ENCODE data around the gene NPHP4. TPM values are rescaled to one million over a fixed set of nuclear protein-coding genes. Genes with fewer than 3 reads are reported as not detected.
A peak's percentile ranks its signal among the peaks of the same experiment; 100 is the strongest.

The NPHP4 gene
- total and polyA plus RNA-seq, 9 of the 15 experiments (the other 6 are each of a cell fraction or from before 2014, with no cell fraction given), result 0.52 to 26.2 (median 6.7) TPM

DNA sequence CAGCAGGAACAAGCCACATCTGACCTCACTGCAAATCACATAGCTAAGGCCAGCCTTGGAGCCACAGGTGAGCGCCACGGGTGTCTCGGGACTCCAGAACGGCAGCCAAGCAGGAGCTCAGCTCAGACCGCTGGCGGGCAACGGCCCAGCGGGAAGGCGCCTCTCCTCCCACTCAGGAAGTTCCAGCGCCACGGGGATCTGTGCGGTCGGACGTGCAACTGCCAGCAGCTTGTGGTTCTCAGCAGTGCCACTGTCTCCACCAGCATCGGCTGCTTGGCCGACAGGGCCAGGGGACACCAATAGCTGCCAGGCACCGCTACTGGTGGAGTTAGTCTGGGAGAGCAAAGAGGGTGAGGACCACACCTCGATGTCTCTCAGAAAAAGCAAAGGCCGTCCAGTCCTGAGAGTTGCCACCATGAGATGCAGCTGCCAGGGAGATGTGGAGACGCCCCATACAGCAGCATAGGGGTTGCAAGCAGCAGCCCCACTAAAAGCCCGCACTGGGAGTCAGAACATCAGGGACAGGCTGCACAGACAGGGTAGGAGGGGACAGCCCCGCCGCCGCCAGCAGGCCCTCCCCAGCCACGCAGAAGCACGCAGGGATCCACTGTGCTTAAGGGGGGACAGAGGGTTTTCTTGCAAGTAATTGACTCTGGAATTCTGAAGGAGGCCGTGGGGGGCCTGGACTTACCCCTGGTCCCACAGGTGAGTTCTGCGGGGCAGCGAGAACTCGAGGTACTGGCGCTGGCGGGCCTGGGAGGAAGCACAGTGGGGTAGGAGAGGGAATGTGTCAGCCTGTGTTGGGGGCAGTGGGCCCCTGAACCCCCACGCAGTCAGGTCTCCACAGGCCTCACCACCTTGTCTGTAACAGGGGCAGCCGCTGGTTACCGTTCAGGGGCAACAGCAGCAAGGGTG is 83.5 kb downstream of the NPHP4 start:
- WGBS (ENCODE audit: insufficient coverage, low coverage, missing lambda C conversion rate), result 89% methylated on average over 30 of the region's 35 CpGs
- no peak overlapping the region for H3K27ac ChIP-seq (ENCODE audit: extremely low read depth, low read depth, low read length)
- H3K36me3 ChIP-seq (ENCODE audit: control insufficient read depth, insufficient read depth, low read length), result peaks cover 31% of the 10 kb centered on the region; the same call in 1 of the 3 replicates
- H3K4me3 ChIP-seq, result no peak overlapping the region
- no peak for ATAC-seq
- no peaks in the 10 kb centered on the region for H3K9me1 ChIP-seq (ENCODE audit: control insufficient read depth, insufficient read depth, low read length)
- H3K4me1 ChIP-seq (replicated peaks in 1 of 2; ENCODE audit: control insufficient read depth in 2 of 2, insufficient read depth in 2 of 2, low read length in 2 of 2), result peaks cover 0 to 25% of the 10 kb centered on the region in 2 experiments; a peak in 1 of 5 replicates
- H3K4me2 ChIP-seq (ENCODE audit: insufficient read depth, low read length), result no peak overlapping the region
- CTCF ChIA-PET (ENCODE audit: low intra/inter-chr PET ratio), result no interaction called here
- no peaks in the 10 kb centered on the region for H3K79me2 ChIP-seq (ENCODE audit: control insufficient read depth, insufficient read depth, low read length)
- H3K27me3 ChIP-seq (ENCODE audit: control insufficient read depth in 2 of 2, insufficient read depth in 2 of 2, low read length in 2 of 2), result no peaks in the 10 kb centered on the region
- no peak for FAIRE-seq
- no peaks in the 10 kb centered on the region for H3K9me3 ChIP-seq (replicated peaks; ENCODE audit: control insufficient read depth, insufficient read depth, low read depth, low read length)
- POLR2A ChIA-PET, result interaction anchor here (0.8 to 2.1 kb wide), 5 partner anchors 8 to 23 kb away, joined by 3 to 6 read pairs (median 4); no protein-coding TSS in a partner anchor
- intact Hi-C loops (cut with micrococcal nuclease) (no loop called here), in situ Hi-C loops (cut with MboI) (no loop called here)
- no peaks in the 10 kb centered on the region for H4K20me1 ChIP-seq (replicated peaks; ENCODE audit: control insufficient read depth, insufficient read depth, low read length)
- H2AFZ ChIP-seq (ENCODE audit: low read depth, low read length), result no peak overlapping the region
- no TSS peak for BruUV-seq (replicated peaks)
- no peak for DNase-seq (ENCODE audit: extremely low read depth in 1 of 4, low spot score in 3 of 4)
- no peak overlapping the region; a peak in 1 of 4 replicates for H3K9ac ChIP-seq (ENCODE audit: insufficient read depth in 1 of 2, low read depth in 2 of 2, low read length in 2 of 2)
- TF ChIP-seq, protein P1, sequence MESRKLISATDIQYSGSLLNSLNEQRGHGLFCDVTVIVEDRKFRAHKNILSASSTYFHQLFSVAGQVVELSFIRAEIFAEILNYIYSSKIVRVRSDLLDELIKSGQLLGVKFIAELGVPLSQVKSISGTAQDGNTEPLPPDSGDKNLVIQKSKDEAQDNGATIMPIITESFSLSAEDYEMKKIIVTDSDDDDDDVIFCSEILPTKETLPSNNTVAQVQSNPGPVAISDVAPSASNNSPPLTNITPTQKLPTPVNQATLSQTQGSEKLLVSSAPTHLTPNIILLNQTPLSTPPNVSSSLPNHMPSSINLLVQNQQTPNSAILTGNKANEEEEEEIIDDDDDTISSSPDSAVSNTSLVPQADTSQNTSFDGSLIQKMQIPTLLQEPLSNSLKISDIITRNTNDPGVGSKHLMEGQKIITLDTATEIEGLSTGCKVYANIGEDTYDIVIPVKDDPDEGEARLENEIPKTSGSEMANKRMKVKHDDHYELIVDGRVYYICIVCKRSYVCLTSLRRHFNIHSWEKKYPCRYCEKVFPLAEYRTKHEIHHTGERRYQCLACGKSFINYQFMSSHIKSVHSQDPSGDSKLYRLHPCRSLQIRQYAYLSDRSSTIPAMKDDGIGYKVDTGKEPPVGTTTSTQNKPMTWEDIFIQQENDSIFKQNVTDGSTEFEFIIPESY (CRISPR knock-in tag; IDR thresholded peaks at IDR 0.05), result peak; percentile 42; the same call in 1 of the 2 replicates
- TF ChIP-seq, protein P2, sequence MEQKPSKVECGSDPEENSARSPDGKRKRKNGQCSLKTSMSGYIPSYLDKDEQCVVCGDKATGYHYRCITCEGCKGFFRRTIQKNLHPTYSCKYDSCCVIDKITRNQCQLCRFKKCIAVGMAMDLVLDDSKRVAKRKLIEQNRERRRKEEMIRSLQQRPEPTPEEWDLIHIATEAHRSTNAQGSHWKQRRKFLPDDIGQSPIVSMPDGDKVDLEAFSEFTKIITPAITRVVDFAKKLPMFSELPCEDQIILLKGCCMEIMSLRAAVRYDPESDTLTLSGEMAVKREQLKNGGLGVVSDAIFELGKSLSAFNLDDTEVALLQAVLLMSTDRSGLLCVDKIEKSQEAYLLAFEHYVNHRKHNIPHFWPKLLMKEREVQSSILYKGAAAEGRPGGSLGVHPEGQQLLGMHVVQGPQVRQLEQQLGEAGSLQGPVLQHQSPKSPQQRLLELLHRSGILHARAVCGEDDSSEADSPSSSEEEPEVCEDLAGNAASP (IDR thresholded peaks at IDR 0.05), result no peak
- TF ChIP-seq CEBPG (CRISPR knock-in tag; IDR thresholded peaks at IDR 0.05) (no peak), CEBPG (tag; conservative IDR thresholded peaks at IDR 0.05 in 1 of 2, IDR thresholded peaks at IDR 0.05 in 1 of 2) (no peak), POLR3A (IDR thresholded peaks at IDR 0.05; ENCODE audit: borderline replicate concordance, extremely low read depth, insufficient read depth, insufficient read length) (no peak)
